Psoas muscle (tissue), 8 donors: Measurements from ENCODE around the gene GFRA1. TPM values are rescaled to one million over a fixed set of nuclear protein-coding genes. Genes with fewer than 3 reads are reported as not detected.

Experiments used
- ATAC-seq, 4 donors: fragments of 200-7000 bp; cut with Tn5 transposase; one replicate each; pipeline ENCODE4 v1.9.1; 2020; ENCODE audit warnings: moderate library complexity in 3 of 4, mild to moderate bottlenecking in 2 of 4
- DNase-seq, 2 donors: peaks; one replicate each; pipeline ENCODE4 v3.0.0-alpha.2; 2020
- H3K27ac ChIP-seq: fragments of 200-600 bp; one replicate; pipeline ENCODE4 v1.8.0; 2022
- H3K27me3 ChIP-seq, 3 donors: fragments of 200-600 bp in 1 of 3; one replicate each; pipeline versions ENCODE4 v1.6.1 to v1.8.0; 2013 to 2022; ENCODE audit warnings: low read length in 2 of 3, mild to moderate bottlenecking in 2 of 3, moderate library complexity in 1 of 3; ENCODE audit not compliant: insufficient read depth in 3 of 3
- H3K36me3 ChIP-seq, 2 donors: fragments of 200-600 bp in 1 of 2; one replicate each; pipeline versions ENCODE4 v1.6.1 to v1.8.0; 2013 to 2022; ENCODE audit warnings: low read depth in 1 of 2, mild to moderate bottlenecking in 1 of 2, moderate library complexity in 1 of 2; ENCODE audit not compliant: insufficient read depth in 1 of 2
- H3K4me1 ChIP-seq: fragments of 200-600 bp; one replicate; pipeline ENCODE4 v1.8.0; 2022
- H3K4me3 ChIP-seq: fragments of 200-600 bp; one replicate; pipeline ENCODE4 v1.8.0; 2022; ENCODE audit warnings: mild to moderate bottlenecking
- H3K9me3 ChIP-seq: fragments of 200-600 bp; one replicate; pipeline ENCODE4 v1.8.0; 2022
- CTCF ChIP-seq: fragments of 200-600 bp; IDR thresholded peaks from one replicate; pipeline ENCODE4 v1.8.0; 2022; ENCODE audit warnings: antibody characterized with exemption
- WGBS, 3 donors: extraction: QIAGEN DNeasy Blood & Tissue Kit; methylation state at CpG; one replicate each; pipeline versions ENCODE4 v1.1.6 to v1.1.7; 2013; 5-methylcytosine and 5-hydroxymethylcytosine counted together
- intact Hi-C, 2 donors: fragments of 100-400 bp; cut with DNase I; formaldehyde crosslinking; loops; one replicate each; pipeline versions ENCODE4 v1.11.0 to v1.14.2; 2022
- polyA plus RNA-seq, 3 donors: library from polyadenylated mRNA; stranded (reverse); fragments of 200-250 nt; gene quantifications; one replicate each; pipeline ENCODE4 v1.2.3, GENCODE V29; 2013
- total RNA-seq, 4 donors: library from RNA; stranded (reverse); fragmentation: NEBNext Ultra II Directional in 2 of 4; extraction: Animal tissue kit (Norgen Biotek cat#: 25700) in 2 of 4; gene quantifications; one replicate each; pipeline versions ENCODE4 v1.2.1 to v1.2.4, GENCODE V29; 2021 to 2023
- donor health status: healthy with polysubstance abuse.
- donor health status: DM: no; HTN: no; CAD: no; lungs with moderate emphysema.
- donor health status: Bipolar disorder and iron deficiency.
- donor health status: healthy.
- donor health status: DM: yes; HTN: yes; CAD: no.
- donor health status: DM: no; HTN: no; CAD: no.
- donor health status: DM: no; HTN: no; CAD: no.
- donor health status: DM: yes; HTN: yes; CAD: no.

The GFRA1 gene
- total and polyA plus RNA-seq, 7 donors, result 4.6 to 12.1 (median 7.1) TPM

DNA sequence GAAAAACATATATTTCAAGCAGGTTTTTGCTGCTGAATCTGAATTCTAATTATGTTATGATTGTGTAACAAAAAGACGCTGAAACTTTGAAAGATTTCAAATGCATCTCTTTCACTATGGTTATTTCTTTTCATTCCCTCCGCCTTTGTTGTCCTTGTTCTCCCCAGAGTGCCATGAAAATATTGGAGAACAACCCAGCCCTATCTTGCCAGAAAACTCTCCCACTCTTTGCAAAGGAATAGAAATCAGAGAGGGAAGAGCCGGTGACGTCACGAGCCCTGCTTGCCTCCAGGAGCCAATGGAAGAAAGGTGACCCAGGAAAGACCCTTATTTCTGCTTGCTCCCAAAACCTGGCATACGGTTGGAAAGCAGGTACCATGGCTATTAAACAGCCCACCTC lies 3.4 kb downstream of the GFRA1 start:
- Histone ChIP-seq H3K27ac (no peak overlapping the region), H3K4me3 (no peak overlapping the region), H3K27me3 (peaks cover 0 to 68% (median 15%) of the 10 kb centered on the region in 3 donors), H3K9me3 (no peaks in the 10 kb centered on the region), H3K36me3 (no peaks in the 10 kb centered on the region), H3K4me1 (peaks cover 3% of the 10 kb centered on the region)
- TF ChIP-seq CTCF, result no peak
- ATAC-seq (no peak), DNase-seq (peak; percentile 27 to 70)
- WGBS, 3 donors, result 27 to 51% (median 33%) methylated on average over 6 of the region's 6 CpGs
- intact Hi-C loops, result no loop called here

DNA sequence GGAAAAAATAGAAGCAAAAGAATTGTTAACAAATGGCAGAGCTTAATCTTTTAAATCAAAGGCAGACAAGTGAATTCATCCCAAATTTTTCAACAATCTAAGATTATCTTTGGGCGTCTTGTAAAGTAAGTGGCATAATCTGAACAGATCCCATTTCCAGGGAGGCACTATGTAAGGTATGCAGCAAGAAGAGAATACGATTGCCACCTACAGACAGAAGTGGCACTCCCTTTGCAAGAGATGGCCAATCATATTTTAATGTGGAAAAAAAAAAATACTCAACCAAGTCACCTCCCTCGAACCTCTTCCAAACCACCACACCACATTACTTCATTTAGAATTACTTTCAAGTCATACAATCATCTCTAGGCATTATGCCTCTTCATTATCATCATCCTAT lies 4.0 kb downstream of the GFRA1 start:
- Histone ChIP-seq H3K4me1 (peaks cover 3% of the 10 kb centered on the region), H3K27ac (no peak overlapping the region), H3K9me3 (no peaks in the 10 kb centered on the region), H3K4me3 (no peak overlapping the region), H3K27me3 (peaks cover 0 to 63% (median 15%) of the 10 kb centered on the region in 3 donors), H3K36me3 (no peaks in the 10 kb centered on the region)
- DNase-seq, result no peak
- ATAC-seq, result no peak
- WGBS, 3 donors, result 32 to 44% (median 38%) methylated on average over 3 of the region's 3 CpGs
- intact Hi-C loops, result no loop called here
- no peak for TF ChIP-seq CTCF

GRCh38 chr10:116265686-116266085 lies 7.3 kb downstream of the GFRA1 start:
- H3K4me1 ChIP-seq, result no peaks in the 10 kb centered on the region
- H3K4me3 ChIP-seq, result no peak overlapping the region
- TF ChIP-seq CTCF, result no peak
- peaks cover 0 to 30% (median 2%) of the 10 kb centered on the region in 3 donors for H3K27me3 ChIP-seq
- 61 to 69% (median 69%) methylated on average over 10 of the region's 10 CpGs for WGBS, 3 donors
- no peak overlapping the region for H3K27ac ChIP-seq
- H3K9me3 ChIP-seq, result no peaks in the 10 kb centered on the region
- ATAC-seq, result no peak
- intact Hi-C loops, result no loop called here
- no peaks in the 10 kb centered on the region for H3K36me3 ChIP-seq
- DNase-seq, result no peak

GRCh38 chr10:116263870-116264655 lies 8.9 kb downstream of the GFRA1 start:
- no peak for TF ChIP-seq CTCF
- intact Hi-C loops, result no loop called here
- Histone ChIP-seq H3K27ac (no peak overlapping the region), H3K9me3 (no peaks in the 10 kb centered on the region), H3K36me3 (no peaks in the 10 kb centered on the region), H3K27me3 (peaks cover 0 to 14% (median 2%) of the 10 kb centered on the region in 3 donors), H3K4me1 (no peaks in the 10 kb centered on the region), H3K4me3 (no peak overlapping the region)
- no peak for DNase-seq
- no peak for ATAC-seq
- WGBS, 3 donors, result 65 to 77% (median 66%) methylated on average over 7 of the region's 7 CpGs
